MM.1S (cell line): ENCODE data around the gene TACSTD2.
"Not testable (repeated sequence)": the region's sequence is repeated elsewhere in the genome, so short reads cannot be mapped to it uniquely, and the experiment has no call there.

Experiments used
- DNase-seq: peaks from one replicate; pipeline ENCODE4 v3.0.0-alpha.2; 2015
- H2AFZ ChIP-seq: fragments of 300-600 bp; sonication (generic); 2 replicates; pipeline ENCODE4 v1.6.0; 2016; ENCODE audit warnings: antibody characterized with exemption, low read length
- H3F3A ChIP-seq: fragments of 300-600 bp; sonication (generic); 2 replicates; pipeline ENCODE4 v1.6.1; 2016; ENCODE audit warnings: mild to moderate bottlenecking, antibody characterized with exemption, low read length, moderate library complexity, mixed read lengths; ENCODE audit not compliant: insufficient read depth
- H3K27ac ChIP-seq: fragments of 300-600 bp; sonication (generic); 2 replicates; pipeline ENCODE4 v1.5.1; 2016; ENCODE audit warnings: mild to moderate bottlenecking, low read length
- H3K27me3 ChIP-seq: fragments of 300-600 bp; sonication (generic); replicated peaks from 2 replicates; pipeline ENCODE4 v1.6.0; 2016; ENCODE audit warnings: low read length; ENCODE audit not compliant: insufficient read depth
- H3K36me3 ChIP-seq: fragments of 300-600 bp; sonication (generic); replicated peaks from 2 replicates; pipeline ENCODE4 v1.6.1; 2016; ENCODE audit warnings: mild to moderate bottlenecking, low read length, mixed read lengths; ENCODE audit not compliant: insufficient read depth
- H3K4me1 ChIP-seq: fragments of 300-600 bp; sonication (generic); 2 replicates; pipeline ENCODE4 v1.6.1; 2016; ENCODE audit warnings: low read length, mixed read lengths
- H3K4me2 ChIP-seq: fragments of 300-600 bp; sonication (generic); 2 replicates; pipeline ENCODE4 v1.6.0; 2016; ENCODE audit warnings: low read depth, low read length
- H3K4me3 ChIP-seq: fragments of 300-600 bp; sonication (generic); 2 replicates; pipeline ENCODE4 v1.5.1; 2016; ENCODE audit warnings: low read length, mixed read lengths
- H3K79me2 ChIP-seq: fragments of 300-600 bp; sonication (generic); 2 replicates; pipeline ENCODE4 v1.6.1; 2016; ENCODE audit warnings: mixed run types, low read length, mixed read lengths
- H3K9ac ChIP-seq: fragments of 300-600 bp; sonication (generic); 2 replicates; pipeline ENCODE4 v1.6.1; 2016; ENCODE audit warnings: low read length, mixed read lengths
- H3K9me2 ChIP-seq: fragments of 300-600 bp; sonication (generic); replicated peaks from 2 replicates; pipeline ENCODE4 v1.6.1; 2016; ENCODE audit warnings: mild to moderate bottlenecking, low read length, mixed read lengths; ENCODE audit not compliant: insufficient read depth
- H3K9me3 ChIP-seq: fragments of 300-600 bp; sonication (generic); replicated peaks from 2 replicates; pipeline ENCODE4 v1.6.1; 2016; ENCODE audit warnings: mild to moderate bottlenecking, low read length, mixed read lengths; ENCODE audit not compliant: insufficient read depth
- H4K20me1 ChIP-seq: fragments of 300-600 bp; sonication (generic); 2 replicates; pipeline ENCODE4 v1.6.1; 2016; ENCODE audit warnings: mild to moderate bottlenecking, low read length, moderate library complexity, mixed read lengths; ENCODE audit not compliant: insufficient read depth
- EZH2 ChIP-seq: fragments of 300-600 bp; sonication (generic); optimal IDR thresholded peaks from 2 replicates; pipeline ENCODE3; 2017; ENCODE audit warnings: low read depth, mild to moderate bottlenecking, antibody characterized with exemption, low read length, mixed read lengths
- EZH2phosphoT487 ChIP-seq: fragments of 300-600 bp; sonication (generic); IDR thresholded peaks from 2 replicates; pipeline ENCODE4 v1.6.1; 2018; ENCODE audit warnings: antibody characterized with exemption, low read length
- TF ChIP-seq, protein P1 (sequence below): fragments of 300-600 bp; sonication (generic); IDR thresholded peaks from 2 replicates; pipeline ENCODE4 v1.5.1; 2016; ENCODE audit warnings: antibody characterized with exemption, low read length, mixed read lengths

The TACSTD2 gene

DNA sequence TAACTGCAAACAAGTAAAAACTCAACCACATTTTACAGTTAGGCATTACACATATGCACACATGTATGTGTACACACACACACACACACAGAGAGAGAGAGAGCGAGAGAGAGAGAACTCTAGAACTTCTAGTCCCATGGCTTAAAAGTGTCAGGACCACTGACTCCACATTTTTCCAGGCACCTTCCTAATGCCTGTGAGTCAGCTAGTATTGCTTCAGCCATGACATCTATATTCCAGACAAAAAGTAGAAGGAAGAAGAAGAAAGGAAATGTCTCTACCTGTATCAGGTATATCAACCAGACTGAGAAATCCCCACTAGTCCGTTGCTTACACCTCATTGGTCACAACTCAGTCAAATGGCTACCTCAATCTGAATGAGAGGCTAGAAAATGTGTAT is 31.9 kb upstream of the TACSTD2 start:
- TF ChIP-seq EZH2, result no peak
- no peak for TF ChIP-seq EZH2phosphoT487
- TF ChIP-seq, protein P1, sequence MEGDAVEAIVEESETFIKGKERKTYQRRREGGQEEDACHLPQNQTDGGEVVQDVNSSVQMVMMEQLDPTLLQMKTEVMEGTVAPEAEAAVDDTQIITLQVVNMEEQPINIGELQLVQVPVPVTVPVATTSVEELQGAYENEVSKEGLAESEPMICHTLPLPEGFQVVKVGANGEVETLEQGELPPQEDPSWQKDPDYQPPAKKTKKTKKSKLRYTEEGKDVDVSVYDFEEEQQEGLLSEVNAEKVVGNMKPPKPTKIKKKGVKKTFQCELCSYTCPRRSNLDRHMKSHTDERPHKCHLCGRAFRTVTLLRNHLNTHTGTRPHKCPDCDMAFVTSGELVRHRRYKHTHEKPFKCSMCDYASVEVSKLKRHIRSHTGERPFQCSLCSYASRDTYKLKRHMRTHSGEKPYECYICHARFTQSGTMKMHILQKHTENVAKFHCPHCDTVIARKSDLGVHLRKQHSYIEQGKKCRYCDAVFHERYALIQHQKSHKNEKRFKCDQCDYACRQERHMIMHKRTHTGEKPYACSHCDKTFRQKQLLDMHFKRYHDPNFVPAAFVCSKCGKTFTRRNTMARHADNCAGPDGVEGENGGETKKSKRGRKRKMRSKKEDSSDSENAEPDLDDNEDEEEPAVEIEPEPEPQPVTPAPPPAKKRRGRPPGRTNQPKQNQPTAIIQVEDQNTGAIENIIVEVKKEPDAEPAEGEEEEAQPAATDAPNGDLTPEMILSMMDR, result no peak
- Histone ChIP-seq H3K27ac (no peak overlapping the region), H4K20me1 (no peaks in the 10 kb centered on the region), H3K27me3 (no peaks in the 10 kb centered on the region), H3F3A (no peaks in the 10 kb centered on the region), H3K36me3 (no peaks in the 10 kb centered on the region), H2AFZ (no peak overlapping the region), H3K79me2 (no peaks in the 10 kb centered on the region), H3K4me2 (no peak overlapping the region), H3K9me2 (no peaks in the 10 kb centered on the region), H3K4me3 (no peak overlapping the region), H3K9ac (no peak overlapping the region), H3K9me3 (no peaks in the 10 kb centered on the region), H3K4me1 (no peaks in the 10 kb centered on the region)
- DNase-seq, result no peak

DNA sequence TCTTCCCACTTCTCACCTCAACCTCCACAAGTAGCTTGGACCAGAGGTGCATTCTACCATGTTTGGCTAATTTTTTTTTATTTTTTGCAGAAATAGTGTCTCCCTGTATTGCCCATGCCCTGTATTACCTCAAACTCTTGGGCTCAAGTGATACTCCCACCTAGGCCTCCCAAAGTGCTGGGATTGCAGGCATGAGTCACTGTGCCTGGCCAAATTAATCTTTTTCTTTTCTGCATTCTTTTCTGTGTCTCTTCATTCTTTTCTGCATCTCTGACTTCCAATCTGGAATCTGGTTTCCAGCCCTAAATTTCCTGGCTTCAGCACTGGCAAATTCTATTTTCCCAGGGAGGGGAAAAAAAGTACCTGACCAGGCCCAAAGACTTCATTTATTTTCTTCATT is 31.2 kb upstream of the TACSTD2 start:
- Histone ChIP-seq H3K9ac (no peak overlapping the region), H3K36me3 (no peaks in the 10 kb centered on the region), H3K27me3 (no peaks in the 10 kb centered on the region), H3K4me1 (no peaks in the 10 kb centered on the region), H3K4me3 (no peak overlapping the region), H3K79me2 (no peaks in the 10 kb centered on the region), H3K27ac (no peak overlapping the region), H4K20me1 (no peaks in the 10 kb centered on the region), H3F3A (no peaks in the 10 kb centered on the region), H3K9me2 (no peaks in the 10 kb centered on the region), H2AFZ (no peak overlapping the region), H3K4me2 (no peak overlapping the region), H3K9me3 (no peaks in the 10 kb centered on the region)
- no peak for DNase-seq
- TF ChIP-seq, protein P1, result no peak
- TF ChIP-seq EZH2 (no peak), EZH2phosphoT487 (no peak)

DNA sequence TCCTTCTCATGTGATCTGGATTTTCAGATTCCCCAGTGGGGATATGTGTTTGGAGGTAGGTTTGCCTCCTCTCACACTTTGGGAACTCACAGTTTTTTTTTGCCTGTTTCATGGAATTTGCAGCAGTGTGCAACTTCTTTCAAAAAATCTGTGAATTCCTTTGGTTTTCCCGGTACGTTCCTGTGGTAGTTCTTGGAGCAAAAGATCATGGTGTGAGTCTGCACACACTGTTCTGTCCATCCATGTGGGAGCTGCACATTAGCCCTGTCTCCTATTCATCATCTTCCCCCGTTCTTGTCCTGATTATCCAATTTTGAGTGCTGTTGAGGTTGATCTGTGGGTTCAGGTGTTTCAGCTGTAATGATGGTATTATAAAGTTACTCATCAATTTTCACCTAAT is 30.3 kb upstream of the TACSTD2 start:
- Histone ChIP-seq H3K9ac (no peak overlapping the region), H3K4me3 (no peak overlapping the region), H4K20me1 (no peaks in the 10 kb centered on the region), H3K27me3 (no peaks in the 10 kb centered on the region), H3F3A (no peaks in the 10 kb centered on the region), H3K9me2 (no peaks in the 10 kb centered on the region), H3K4me2 (no peak overlapping the region), H3K79me2 (no peaks in the 10 kb centered on the region), H3K27ac (no peak overlapping the region), H3K4me1 (no peaks in the 10 kb centered on the region), H2AFZ (no peak overlapping the region), H3K9me3 (no peaks in the 10 kb centered on the region), H3K36me3 (no peaks in the 10 kb centered on the region)
- no peak for TF ChIP-seq EZH2phosphoT487
- TF ChIP-seq, protein P1, result no peak
- no peak for TF ChIP-seq EZH2
- no peak for DNase-seq

DNA sequence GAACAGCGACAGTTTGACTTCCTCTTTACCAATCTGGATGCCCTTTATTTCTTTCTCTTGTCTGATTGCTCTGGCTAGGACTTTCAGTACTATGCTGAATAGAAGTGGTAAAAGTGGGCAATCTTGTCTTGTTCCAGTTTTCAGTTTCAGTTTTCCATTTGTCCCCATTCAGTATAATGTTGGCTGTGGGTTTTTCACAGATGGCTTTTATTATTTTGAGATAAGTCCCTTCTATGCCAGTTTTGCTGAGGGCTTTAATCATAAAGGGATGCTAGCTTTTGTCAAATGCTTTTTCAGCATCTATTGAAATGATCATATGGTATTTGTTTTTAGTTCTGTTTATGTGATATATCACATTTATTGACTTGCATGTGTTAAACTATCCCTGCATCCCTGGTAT is 24.9 kb upstream of the TACSTD2 start:
- H3K9me3 ChIP-seq, H3K4me2 ChIP-seq, H3K79me2 ChIP-seq, H3K36me3 ChIP-seq, H3F3A ChIP-seq, H3K27me3 ChIP-seq, H3K4me3 ChIP-seq, H3K9me2 ChIP-seq, H4K20me1 ChIP-seq, H3K4me1 ChIP-seq, H3K9ac ChIP-seq, H3K27ac ChIP-seq, DNase-seq, H2AFZ ChIP-seq: not testable (repeated sequence)
